H9 (cell line): ENCODE data around the gene LLCFC1. TPM values are rescaled to one million over a fixed set of nuclear protein-coding genes. Genes with fewer than 3 reads are reported as not detected.

ENCODE experiments used
- DNase-seq: peaks from one replicate; pipeline ENCODE4 v3.0.0-alpha.2; 2017
- H2AFZ ChIP-seq: one replicate; pipeline ENCODE4 v1.6.1; 2013; ENCODE audit warnings: mild to moderate bottlenecking, low read length, control low read depth, moderate library complexity
- H2AK5ac ChIP-seq: 2 replicates; pipeline ENCODE4 v1.6.1; 2013; ENCODE audit warnings: low read length, control low read depth, mixed read lengths; ENCODE audit not compliant: insufficient read length
- H2BK120ac ChIP-seq: one replicate; pipeline ENCODE4 v1.6.1; 2013; ENCODE audit warnings: low read depth, mild to moderate bottlenecking, low read length, control low read depth, inconsistent platforms; ENCODE audit not compliant: poor library complexity, severe bottlenecking
- H2BK12ac ChIP-seq: 2 replicates; pipeline ENCODE4 v1.6.1; 2013; ENCODE audit warnings: low read length, control low read depth, mixed read lengths, low read depth; ENCODE audit not compliant: insufficient read length
- H2BK15ac ChIP-seq: 2 replicates; pipeline ENCODE4 v1.6.1; 2013; ENCODE audit warnings: low read depth, low read length, control low read depth
- H2BK20ac ChIP-seq: one replicate; pipeline ENCODE4 v1.6.1; 2013; ENCODE audit warnings: low read depth, mild to moderate bottlenecking, low read length, control low read depth, inconsistent platforms; ENCODE audit not compliant: poor library complexity, severe bottlenecking
- H2BK5ac ChIP-seq: 2 replicates; pipeline ENCODE4 v1.6.1; 2013; ENCODE audit warnings: low read length, control low read depth, mixed read lengths; ENCODE audit not compliant: insufficient read length
- H3K14ac ChIP-seq: 2 replicates; pipeline ENCODE4 v1.6.1; 2013; ENCODE audit warnings: low read length, control low read depth; ENCODE audit not compliant: insufficient read depth
- H3K18ac ChIP-seq: 2 replicates; pipeline ENCODE4 v1.6.1; 2013; ENCODE audit warnings: low read depth, mild to moderate bottlenecking, mixed read lengths, low read length, control low read depth; ENCODE audit not compliant: insufficient read length
- H3K23ac ChIP-seq: 2 replicates; pipeline ENCODE4 v1.6.1; 2013; ENCODE audit warnings: low read length, control low read depth, mixed read lengths, low read depth; ENCODE audit not compliant: insufficient read length
- H3K23me2 ChIP-seq: 2 replicates; pipeline ENCODE4 v1.6.1; 2013; ENCODE audit warnings: low read depth, mild to moderate bottlenecking, mixed read lengths, low read length, control low read depth; ENCODE audit not compliant: insufficient read length, poor library complexity, severe bottlenecking
- H3K27ac ChIP-seq: 2 replicates; pipeline ENCODE4 v1.5.1; 2013; ENCODE audit warnings: low read length, control low read depth, mixed read lengths, low read depth; ENCODE audit not compliant: insufficient read length
- H3K27me3 ChIP-seq: 2 replicates; pipeline ENCODE4 v1.6.1; 2013; ENCODE audit warnings: low read length, control low read depth, inconsistent platforms; ENCODE audit not compliant: insufficient read depth
- H3K4ac ChIP-seq: 2 replicates; pipeline ENCODE4 v1.6.1; 2013; ENCODE audit warnings: low read depth, mild to moderate bottlenecking, control low read depth, inconsistent platforms, low read length, moderate library complexity
- H3K4me1 ChIP-seq: 2 replicates; pipeline ENCODE4 v1.6.1; 2013; ENCODE audit warnings: low read length, control low read depth, inconsistent platforms; ENCODE audit not compliant: insufficient read depth
- H3K4me2 ChIP-seq: 2 replicates; pipeline ENCODE4 v1.6.1; 2013; ENCODE audit warnings: low read length, control low read depth, mixed read lengths; ENCODE audit not compliant: insufficient read length, insufficient read depth
- H3K56ac ChIP-seq: 2 replicates; pipeline ENCODE4 v1.6.1; 2013; ENCODE audit warnings: low read depth, mild to moderate bottlenecking, mixed read lengths, low read length, control low read depth; ENCODE audit not compliant: insufficient read length
- H3K79me1 ChIP-seq: 2 replicates; pipeline ENCODE4 v1.6.1; 2013; ENCODE audit warnings: low read depth, mild to moderate bottlenecking, moderate library complexity, low read length, control low read depth, inconsistent platforms; ENCODE audit not compliant: insufficient read depth, poor library complexity, severe bottlenecking
- H3K79me2 ChIP-seq: 2 replicates; pipeline ENCODE4 v1.6.1; 2013; ENCODE audit warnings: low read length, control low read depth, inconsistent platforms; ENCODE audit not compliant: insufficient read depth
- H3K9ac ChIP-seq: 2 replicates; pipeline ENCODE4 v1.6.1; 2013; ENCODE audit warnings: low read length, control low read depth, mixed read lengths; ENCODE audit not compliant: insufficient read length; ENCODE audit errors: extremely low read depth
- H3K9me3 ChIP-seq: one replicate; pipeline ENCODE4 v1.6.1; 2013; ENCODE audit warnings: low read depth, low read length, inconsistent platforms; ENCODE audit not compliant: control insufficient read depth
- H3T11ph ChIP-seq: one replicate; pipeline ENCODE4 v1.6.1; 2013; ENCODE audit warnings: mild to moderate bottlenecking, low read length, control low read depth, inconsistent platforms
- H4K20me1 ChIP-seq: one replicate; pipeline ENCODE4 v1.6.1; 2013; ENCODE audit not compliant: control insufficient read depth, insufficient read length, insufficient read depth
- H4K5ac ChIP-seq: 2 replicates; pipeline ENCODE4 v1.6.1; 2013; ENCODE audit warnings: low read depth, mild to moderate bottlenecking, mixed read lengths, low read length, control low read depth; ENCODE audit not compliant: insufficient read length
- H4K8ac ChIP-seq: replicated peaks from 2 replicates; pipeline ENCODE4 v1.6.1; 2013; ENCODE audit warnings: low read length, control low read depth, mixed read lengths, low read depth; ENCODE audit not compliant: insufficient read length
- H4K91ac ChIP-seq: 2 replicates; pipeline ENCODE4 v1.6.1; 2013; ENCODE audit warnings: low read depth, mild to moderate bottlenecking, moderate library complexity, mixed read lengths, low read length, control low read depth; ENCODE audit not compliant: insufficient read length
- H3K27ac Mint-ChIP-seq, 3 experiments: 2 replicates in 2 of 3; 3 replicates in 1 of 3; pipeline ENCODE4 v1.8.0; 2020 to 2021; ENCODE audit warnings: mixed read lengths in 3 of 3, mild to moderate bottlenecking in 1 of 3, moderate library complexity in 1 of 3
- H3K27me3 Mint-ChIP-seq: 2 replicates; pipeline ENCODE4 v1.8.0; 2021; ENCODE audit warnings: low read depth, mild to moderate bottlenecking, moderate library complexity, mixed read lengths
- H3K36me3 Mint-ChIP-seq, 3 experiments: 2 replicates in 2 of 3; 3 replicates in 1 of 3; pipeline ENCODE4 v1.8.0; 2020 to 2021; ENCODE audit warnings: low read depth in 3 of 3, mixed read lengths in 3 of 3; ENCODE audit not compliant: insufficient read depth in 1 of 3
- H3K4me1 Mint-ChIP-seq, 2 experiments: 2 replicates each; pipeline ENCODE4 v1.8.0; 2020; ENCODE audit warnings: mixed read lengths in 2 of 2
- H3K4me3 Mint-ChIP-seq, 2 experiments: 2 replicates in 1 of 2; 3 replicates in 1 of 2; pipeline ENCODE4 v1.8.0; 2020 to 2021; ENCODE audit warnings: mild to moderate bottlenecking in 2 of 2, mixed read lengths in 2 of 2, moderate library complexity in 1 of 2
- H3K9me3 Mint-ChIP-seq, 2 experiments: 2 replicates in 1 of 2; 3 replicates in 1 of 2; pipeline ENCODE4 v1.8.0; 2020; ENCODE audit warnings: mild to moderate bottlenecking in 2 of 2, mixed read lengths in 2 of 2, moderate library complexity in 1 of 2
- CTCF ChIP-seq: fragments of 200-600 bp; sonication (generic); conservative IDR thresholded peaks from 3 replicates; pipeline ENCODE4 v1.8.0; 2021; ENCODE audit warnings: antibody characterized with exemption, mild to moderate bottlenecking
- WGBS: extraction: QIAGEN DNeasy Blood & Tissue Kit; methylation state at CpG from one replicate; pipeline ENCODE4 v1.1.7; 2013; ENCODE audit warnings: missing lambda C conversion rate, low lambda C conversion rate, mixed read lengths; ENCODE audit not compliant: insufficient read length; ENCODE audit errors: extremely low coverage; 5-methylcytosine and 5-hydroxymethylcytosine counted together
- long read RNA-seq: library from polyadenylated mRNA; unstranded; transcript quantifications from one replicate; pipeline ENCODE4 v2.0.0, GENCODE V29; 2020
- total RNA-seq: library from RNA; stranded (reverse); gene quantifications from 2 replicates; pipeline ENCODE4 v1.2.1, GENCODE V29; 2021

LLCFC1 gene
- total RNA-seq = not detected in 2 replicates
- long read RNA-seq = 0 reads

- no peak within 1 kb of the TSS for H3K9ac ChIP-seq
- no peaks in the 10 kb centered on the region for H3K27me3 ChIP-seq
- H3K23me2 ChIP-seq = no peaks in the 10 kb centered on the region
- peak; percentile 79 for TF ChIP-seq CTCF
- peaks cover 0 to 6% of the 10 kb centered on the region in 2 experiments; a peak in 2 of 4 replicates for H3K4me1 Mint-ChIP-seq
- H3K9me3 Mint-ChIP-seq = no peaks in the 10 kb centered on the region
- WGBS = no CpG with 5 or more reads among the region's 10 CpGs
- H2BK120ac ChIP-seq = no peak within 1 kb of the TSS
- H4K5ac ChIP-seq = no peak within 1 kb of the TSS
- no peak within 1 kb of the TSS for H2AK5ac ChIP-seq
- H3K4me3 Mint-ChIP-seq = no peak within 1 kb of the TSS
- no peak within 1 kb of the TSS for H3K27ac ChIP-seq
- no peak within 1 kb of the TSS for H2BK5ac ChIP-seq
- H3K79me2 ChIP-seq = no peaks in the 10 kb centered on the region
- no peak within 1 kb of the TSS for H3T11ph ChIP-seq
- H3K36me3 Mint-ChIP-seq = peaks cover 0 to 3% (median 0%) of the 10 kb centered on the region in 3 experiments; a peak in 2 of 7 replicates
- H3K4me1 ChIP-seq = no peaks in the 10 kb centered on the region
- H3K14ac ChIP-seq = no peak within 1 kb of the TSS
- H3K4ac ChIP-seq = no peak within 1 kb of the TSS
- no peak within 1 kb of the TSS for H2BK12ac ChIP-seq
- no peak within 1 kb of the TSS for H4K91ac ChIP-seq
- no peaks in the 10 kb centered on the region for H3K79me1 ChIP-seq
- no peak within 1 kb of the TSS for H3K23ac ChIP-seq
- H2AFZ ChIP-seq = no peak within 1 kb of the TSS
- no peak within 1 kb of the TSS for H3K18ac ChIP-seq
- no peaks in the 10 kb centered on the region for H3K9me3 ChIP-seq
- no peak within 1 kb of the TSS for H3K56ac ChIP-seq
- no peak within 1 kb of the TSS for H2BK20ac ChIP-seq
- no peak within 1 kb of the TSS for H3K27ac Mint-ChIP-seq
- no peak within 1 kb of the TSS for H2BK15ac ChIP-seq
- H4K20me1 ChIP-seq = no peaks in the 10 kb centered on the region
- H4K8ac ChIP-seq = no peak within 1 kb of the TSS
- DNase-seq = peak; percentile 84
- H3K27me3 Mint-ChIP-seq = peaks cover 3% of the 10 kb centered on the region; the same call in 1 of the 2 replicates
- no peak within 1 kb of the TSS for H3K4me2 ChIP-seq
Observed at GRCh38 chr7:142939226-142939910, at the start of gene LLCFC1. Gene LLCFC1 (plus strand): TSS chr7:142939484. CDS start chr7:142939622, 138 bp downstream.
